Mucosa of descending colon (tissue), 3 donors: ENCODE measurements around the gene SLC4A2. TPM values are rescaled to one million over a fixed set of nuclear protein-coding genes. Genes with fewer than 3 reads are reported as not detected.
A peak's percentile ranks its signal among the peaks of the same experiment; 100 is the strongest.

Source experiments
- ATAC-seq: fragments of 200-7000 bp; cut with Tn5 transposase; one replicate; pipeline ENCODE4 v1.9.1; 2020; ENCODE audit warnings: mild to moderate bottlenecking, moderate library complexity
- DNase-seq, 3 donors: peaks; one replicate each; pipeline ENCODE4 v3.0.0-alpha.2; 2020
- H3K36me3 ChIP-seq: fragments of 200-600 bp; one replicate; pipeline ENCODE4 v1.8.0; 2021; ENCODE audit warnings: low read depth, mild to moderate bottlenecking
- H3K4me1 ChIP-seq: fragments of 200-600 bp; one replicate; pipeline ENCODE4 v1.8.0; 2021; ENCODE audit warnings: low read depth, mild to moderate bottlenecking
- H3K4me3 ChIP-seq: fragments of 200-600 bp; one replicate; pipeline ENCODE4 v1.8.0; 2021; ENCODE audit warnings: mild to moderate bottlenecking
- H3K9me3 ChIP-seq: fragments of 200-600 bp; one replicate; pipeline ENCODE4 v1.8.0; 2021; ENCODE audit warnings: mild to moderate bottlenecking
- CTCF ChIP-seq: fragments of 200-600 bp; IDR thresholded peaks from one replicate; pipeline ENCODE4 v1.8.0; 2022; ENCODE audit warnings: antibody characterized with exemption, mild to moderate bottlenecking
- intact Hi-C, 2 donors: fragments of 100-400 bp; cut with DNase I in 1 of 2; cut with micrococcal nuclease in 1 of 2; formaldehyde crosslinking; loops; one replicate each; pipeline versions ENCODE4 v1.11.0 to v1.11.1; 2022; cut with DNase I, micrococcal nuclease
- total RNA-seq, 3 donors: library from RNA; stranded (reverse); fragmentation: NEBNext Ultra II Directional in 2 of 3; extraction: Animal tissue kit (Norgen Biotek cat#: 25700) in 2 of 3; gene quantifications; one replicate each; pipeline versions ENCODE4 v1.2.1 to v1.2.4, GENCODE V29; 2021 to 2023
- donor health status: DM: no; HTN: no; CAD: no; lungs with moderate emphysema.
- donor health status: DM: no; HTN: no; CAD: no.
- donor health status: DM: no; HTN: yes; CAD: no.

The SLC4A2 gene
- total RNA-seq, 3 donors from 2014 or later, result 82.2 to 168 (median 89.5) TPM

GRCh38 chr7:151061213-151062110 lies 2.1 kb downstream of the SLC4A2 start:
- no peak for ATAC-seq
- DNase-seq, result no peak
- H3K9me3 ChIP-seq, result no peaks in the 10 kb centered on the region
- intact Hi-C loops, result no loop called here
- no peaks in the 10 kb centered on the region for H3K36me3 ChIP-seq
- H3K4me3 ChIP-seq, result no peak overlapping the region
- no peak for TF ChIP-seq CTCF
- H3K4me1 ChIP-seq, result peaks cover 36% of the 10 kb centered on the region

DNA sequence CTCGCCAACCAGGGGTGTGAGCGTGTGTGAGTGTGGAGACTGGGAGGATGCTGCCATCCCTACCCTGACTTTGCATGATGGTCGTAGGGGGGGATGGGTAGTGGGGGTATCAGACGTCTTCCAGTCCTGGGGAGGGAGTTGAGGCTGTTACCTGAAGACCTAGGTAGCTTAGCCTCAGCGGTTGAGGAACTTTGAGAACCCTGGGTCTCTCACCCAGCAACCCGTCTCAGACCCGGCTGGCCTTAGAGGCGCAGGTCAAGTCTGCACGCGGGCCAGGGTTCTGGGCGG lies 2.7 kb downstream of the SLC4A2 start:
- Histone ChIP-seq H3K4me1 (peaks cover 32% of the 10 kb centered on the region), H3K36me3 (no peaks in the 10 kb centered on the region), H3K9me3 (no peaks in the 10 kb centered on the region), H3K4me3 (no peak overlapping the region)
- DNase-seq, result no peak
- intact Hi-C loops, result no loop called here
- no peak for ATAC-seq
- no peak for TF ChIP-seq CTCF

- Histone ChIP-seq H3K9me3 (no peaks in the 10 kb centered on the region), H3K4me3 (no peak overlapping the region), H3K36me3 (no peaks in the 10 kb centered on the region), H3K4me1 (peaks cover 29% of the 10 kb centered on the region)
- ATAC-seq (peak; percentile 61), DNase-seq (peak; percentile 85 to 91 (median 90))
- intact Hi-C loops, result no loop called here
- TF ChIP-seq CTCF, result no peak
These were observed 3.2 kb downstream of the SLC4A2 start for GRCh38 chr7:151062399-151063211.

DNA sequence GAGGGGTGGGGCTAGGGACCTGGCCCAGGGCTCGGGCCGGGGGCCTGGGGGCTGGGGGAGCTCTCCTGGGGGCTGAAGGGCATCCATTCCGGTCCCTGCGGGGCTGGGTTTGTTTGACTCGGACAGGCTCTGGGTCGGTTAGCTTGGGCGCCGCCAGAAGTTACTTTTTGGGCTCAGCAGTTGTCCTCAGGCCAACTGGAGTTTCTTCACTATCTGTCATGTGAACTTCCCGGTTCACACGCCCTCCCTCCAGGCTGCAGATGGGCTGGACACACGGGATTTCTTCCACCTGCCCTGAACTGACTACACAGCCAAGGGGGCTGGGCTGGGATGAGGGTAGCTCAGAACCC lies 3.8 kb downstream of the SLC4A2 start:
- intact Hi-C loops, result no loop called here
- DNase-seq (peak in 1 of 3 donors; percentile 38), ATAC-seq (peak; percentile 0)
- Histone ChIP-seq H3K36me3 (peaks cover 5% of the 10 kb centered on the region), H3K4me1 (peaks cover 29% of the 10 kb centered on the region), H3K4me3 (no peak overlapping the region), H3K9me3 (no peaks in the 10 kb centered on the region)
- no peak for TF ChIP-seq CTCF

- intact Hi-C loops, result no loop called here
- peaks cover 22% of the 10 kb centered on the region for H3K4me1 ChIP-seq
- no peak overlapping the region for H3K4me3 ChIP-seq
- DNase-seq (no peak), ATAC-seq (no peak)
- no peaks in the 10 kb centered on the region for H3K9me3 ChIP-seq
- TF ChIP-seq CTCF, result no peak
- peaks cover 5% of the 10 kb centered on the region for H3K36me3 ChIP-seq
These were observed 5.1 kb downstream of the SLC4A2 start for GRCh38 chr7:151064454-151064853.
